Measurements from ENCODE around the gene RAB11B. TPM values are rescaled to one million over a fixed set of nuclear protein-coding genes. Genes with fewer than 3 reads are reported as not detected.

Gene RAB11B
- polyA plus RNA-seq, 4 donors = 121 to 174 (median 130) TPM

Other genes with a start within 250 kb of the RAB11B start
- 10 to 100 TPM; 27.4 to 35.1 (median 29.5) TPM for gene FBN3, start 240.8 kb upstream of the RAB11B start, polyA plus RNA-seq (ENCODE audit: insufficient read length in 4 of 4)
- 10 to 100 TPM; 33.2 to 52.0 (median 40.8) TPM for gene CERS4, start 181.0 kb upstream of the RAB11B start, polyA plus RNA-seq (ENCODE audit: insufficient read length in 4 of 4)
- gene CD320, start 82.0 kb upstream of the RAB11B start, polyA plus RNA-seq (ENCODE audit: insufficient read length in 4 of 4) = 10 to 100 TPM; 30.7 to 49.2 (median 33.5) TPM
- 10 to 100 TPM; 44.9 to 61.6 (median 57.9) TPM for gene NDUFA7, start 69.0 kb upstream of the RAB11B start, polyA plus RNA-seq (ENCODE audit: insufficient read length in 4 of 4)
- 100 to 1,000 TPM; 326 to 611 (median 414) TPM for gene RPS28, start 68.9 kb upstream of the RAB11B start, polyA plus RNA-seq (ENCODE audit: insufficient read length in 4 of 4)
- gene KANK3, start 47.1 kb upstream of the RAB11B start, polyA plus RNA-seq (ENCODE audit: insufficient read length in 4 of 4) = 10 to 100 TPM in 1 of 4 donors, 1 to 10 TPM in 3; 6.8 to 16.7 (median 8.1) TPM
- gene ANGPTL4, start 26.2 kb upstream of the RAB11B start, polyA plus RNA-seq (ENCODE audit: insufficient read length in 4 of 4) = 1 to 10 TPM; 1.6 to 5.0 (median 2.4) TPM
- 10 to 100 TPM; 12.8 to 18.6 (median 13.5) TPM for gene MARCHF2, start 22.9 kb downstream of the RAB11B start, polyA plus RNA-seq (ENCODE audit: insufficient read length in 4 of 4)
- gene HNRNPM, start 54.6 kb downstream of the RAB11B start, polyA plus RNA-seq (ENCODE audit: insufficient read length in 4 of 4) = 100 to 1,000 TPM; 354 to 435 (median 411) TPM
- gene PRAM1, start 112.3 kb downstream of the RAB11B start, polyA plus RNA-seq (ENCODE audit: insufficient read length in 4 of 4) = 1 to 10 TPM; 1.1 to 1.5 (median 1.3) TPM
- 10 to 100 TPM; 18.8 to 27.0 (median 23.6) TPM for gene ZNF414, start 123.8 kb downstream of the RAB11B start, polyA plus RNA-seq (ENCODE audit: insufficient read length in 4 of 4)
- gene MYO1F, start 187.1 kb downstream of the RAB11B start, polyA plus RNA-seq (ENCODE audit: insufficient read length in 4 of 4) = 1 to 10 TPM; 3.5 to 6.0 (median 4.2) TPM
- 10 to 100 TPM; 27.7 to 38.6 (median 34.6) TPM for gene ADAMTS10, start 220.4 kb downstream of the RAB11B start, polyA plus RNA-seq (ENCODE audit: insufficient read length in 4 of 4)
- gene NFILZ, start 240.3 kb downstream of the RAB11B start, polyA plus RNA-seq (ENCODE audit: insufficient read length in 4 of 4) = not detected

All from right renal pelvis (tissue), 4 donors.